ENCODE data around the gene LIF.

Gene LIF

GRCh38 chr22:30284172-30284571, 37.6 kb upstream of the LIF start:
- DNase-seq, result no peak

- no peak for DNase-seq
These were observed 36.8 kb upstream of the LIF start for GRCh38 chr22:30283342-30283741.

- no peak for DNase-seq
These were observed 36.1 kb upstream of the LIF start for GRCh38 chr22:30282616-30283046.

DNA sequence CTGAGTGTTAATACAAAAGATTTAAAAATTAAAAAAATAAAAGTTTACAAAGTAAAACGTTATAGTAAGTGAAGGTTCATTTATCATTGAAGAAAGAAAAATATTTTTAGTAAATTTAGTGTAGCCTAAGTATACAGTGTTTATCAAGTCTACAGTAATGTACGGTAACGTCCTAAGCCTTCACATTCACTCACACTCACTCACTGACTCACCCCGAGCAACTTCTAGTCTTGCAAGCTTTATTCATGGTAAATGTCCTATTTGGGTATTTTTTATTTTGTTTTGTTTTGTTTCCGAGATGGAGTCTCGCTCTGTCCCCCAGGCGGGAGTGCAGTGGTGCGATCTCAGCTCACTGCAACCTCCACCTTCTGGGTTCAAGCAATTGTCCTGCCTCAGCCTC, 33.9 kb upstream of the LIF start:
- DNase-seq, result no peak

DNA sequence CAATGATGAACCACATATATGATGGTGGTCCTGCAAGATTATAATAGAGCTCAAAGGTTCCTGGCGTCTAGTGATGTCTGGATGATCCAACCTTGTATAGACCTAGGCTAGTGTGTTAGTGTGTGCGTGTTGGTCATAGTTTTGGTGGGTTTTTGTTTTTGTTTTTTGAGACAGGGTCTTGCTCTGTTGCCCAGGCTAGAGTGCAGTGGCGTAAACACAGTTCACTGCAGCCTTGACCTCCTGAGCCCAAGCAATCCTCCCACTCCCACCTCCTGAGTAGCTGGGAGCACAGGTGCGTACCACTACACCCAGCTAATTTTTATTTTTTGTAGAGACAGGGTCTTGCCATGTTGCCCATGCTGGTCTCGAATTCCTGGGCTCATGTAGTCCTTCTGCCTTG, 33.4 kb upstream of the LIF start:
- DNase-seq, result no peak

- no peak for DNase-seq
These were observed 32.7 kb upstream of the LIF start for GRCh38 chr22:30279046-30279788.

DNA sequence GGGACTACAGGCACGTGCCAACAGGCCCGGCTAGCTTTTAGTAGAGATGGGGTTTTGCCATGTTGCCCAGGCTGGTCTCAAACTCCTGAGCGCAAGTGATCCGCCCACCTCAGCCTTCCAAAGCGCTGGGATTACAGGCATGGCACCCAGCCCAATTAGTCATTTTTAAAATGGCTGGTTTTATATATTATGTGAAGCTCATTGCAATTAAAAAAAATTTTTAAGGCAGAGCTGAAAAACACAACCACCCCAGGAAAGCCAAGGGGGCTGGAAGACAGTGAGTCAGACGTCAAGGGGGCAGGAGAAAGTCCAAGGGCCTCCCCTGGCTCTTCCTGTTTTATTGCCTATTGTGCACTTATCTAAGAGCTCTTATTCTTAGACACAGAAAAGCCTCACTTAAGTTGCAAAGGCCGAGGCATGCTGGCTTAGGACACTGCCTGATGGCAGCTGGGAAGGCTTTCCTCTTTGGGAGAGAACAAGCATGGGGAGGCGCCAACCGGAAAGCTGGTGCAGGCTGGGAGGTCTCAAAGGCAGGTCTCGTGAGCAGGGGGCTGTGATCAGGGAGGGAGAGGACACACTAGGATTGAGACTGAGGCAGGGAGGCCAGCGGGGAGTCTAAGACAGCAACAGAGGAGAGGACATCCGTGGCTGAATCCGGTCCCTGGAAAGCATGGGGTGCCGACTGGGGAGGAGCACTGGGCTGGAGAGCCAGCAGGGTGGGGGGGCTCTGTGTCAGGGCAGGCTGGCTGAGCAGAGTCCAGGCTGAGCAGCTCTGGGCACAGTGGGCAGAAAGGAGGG, 31.2 kb upstream of the LIF start:
- no peak for DNase-seq

GRCh38 chr22:30276039-30276438, 29.5 kb upstream of the LIF start:
- no peak for DNase-seq

DNA sequence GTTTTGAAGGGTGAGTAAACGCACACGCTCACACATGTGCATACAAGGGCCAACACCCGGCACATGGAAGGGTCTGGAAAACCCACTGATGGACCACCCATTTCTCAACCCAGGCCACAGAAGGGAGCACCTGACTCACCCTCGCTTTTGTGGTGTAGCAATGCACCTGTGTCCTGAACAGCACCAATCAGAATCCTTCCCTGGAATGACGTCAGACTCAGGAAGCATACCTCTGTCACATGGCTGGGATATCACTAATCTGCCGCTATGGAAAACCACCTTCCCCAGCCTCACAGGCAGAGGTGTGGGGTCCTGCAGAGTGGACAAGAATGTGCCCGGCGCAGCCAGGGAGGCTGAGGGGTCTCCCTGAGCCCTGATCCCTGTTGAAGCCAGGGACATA, 29.1 kb upstream of the LIF start:
- DNase-seq, result no peak

DNA sequence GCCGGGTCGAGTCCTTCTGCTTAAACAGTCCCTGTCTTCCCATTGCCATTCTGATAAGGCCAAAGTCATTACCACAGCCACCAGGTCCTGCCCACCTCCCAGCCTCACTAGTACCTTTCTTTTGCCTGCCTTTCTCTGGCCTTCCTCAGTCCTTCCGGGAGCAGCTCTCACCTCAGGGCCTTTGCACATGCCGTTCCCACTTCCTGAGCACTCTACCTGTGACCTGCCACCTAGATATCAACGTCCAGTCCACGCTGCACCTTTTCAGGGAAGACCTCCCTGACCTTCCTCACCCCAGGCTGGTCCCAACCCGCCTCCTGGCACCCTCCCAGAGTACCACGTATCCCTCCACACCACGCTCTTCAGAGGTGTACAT, 27.9 kb upstream of the LIF start:
- no peak for DNase-seq

DNA sequence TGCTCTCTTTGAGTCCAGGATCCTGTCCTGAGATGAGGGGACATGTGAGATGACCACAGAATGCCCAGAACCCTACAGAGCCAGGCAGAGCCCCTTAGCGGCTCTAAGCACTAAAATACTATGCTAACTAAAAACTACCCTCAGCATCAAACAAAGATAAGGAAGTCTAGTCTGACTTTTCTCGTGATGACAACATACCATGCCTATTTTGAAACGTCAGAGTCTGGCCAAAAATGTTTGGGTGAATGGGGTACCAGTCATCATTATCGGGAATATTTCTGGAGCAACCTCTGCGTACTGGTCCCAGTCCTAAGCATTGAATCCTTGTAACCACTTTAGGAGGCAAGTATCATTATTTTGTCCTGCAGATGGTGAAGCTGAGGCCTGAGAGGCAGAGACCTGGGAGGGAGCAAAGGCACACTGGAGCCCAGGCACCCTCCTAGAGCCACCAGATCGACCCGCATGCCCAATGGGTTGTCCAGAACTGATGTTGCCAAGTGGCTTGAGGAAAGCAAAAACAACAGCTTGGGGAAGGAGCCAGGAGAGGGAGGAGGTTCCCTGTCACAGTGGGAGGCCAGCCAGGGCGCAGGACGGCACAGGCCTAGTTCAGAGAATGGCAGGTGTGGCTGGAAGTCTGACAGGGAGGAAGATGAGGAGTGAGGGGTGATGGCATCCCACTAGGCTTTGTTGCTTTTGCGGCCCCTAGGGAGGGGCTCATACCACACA, 27.3 kb upstream of the LIF start:
- no peak for DNase-seq

DNA sequence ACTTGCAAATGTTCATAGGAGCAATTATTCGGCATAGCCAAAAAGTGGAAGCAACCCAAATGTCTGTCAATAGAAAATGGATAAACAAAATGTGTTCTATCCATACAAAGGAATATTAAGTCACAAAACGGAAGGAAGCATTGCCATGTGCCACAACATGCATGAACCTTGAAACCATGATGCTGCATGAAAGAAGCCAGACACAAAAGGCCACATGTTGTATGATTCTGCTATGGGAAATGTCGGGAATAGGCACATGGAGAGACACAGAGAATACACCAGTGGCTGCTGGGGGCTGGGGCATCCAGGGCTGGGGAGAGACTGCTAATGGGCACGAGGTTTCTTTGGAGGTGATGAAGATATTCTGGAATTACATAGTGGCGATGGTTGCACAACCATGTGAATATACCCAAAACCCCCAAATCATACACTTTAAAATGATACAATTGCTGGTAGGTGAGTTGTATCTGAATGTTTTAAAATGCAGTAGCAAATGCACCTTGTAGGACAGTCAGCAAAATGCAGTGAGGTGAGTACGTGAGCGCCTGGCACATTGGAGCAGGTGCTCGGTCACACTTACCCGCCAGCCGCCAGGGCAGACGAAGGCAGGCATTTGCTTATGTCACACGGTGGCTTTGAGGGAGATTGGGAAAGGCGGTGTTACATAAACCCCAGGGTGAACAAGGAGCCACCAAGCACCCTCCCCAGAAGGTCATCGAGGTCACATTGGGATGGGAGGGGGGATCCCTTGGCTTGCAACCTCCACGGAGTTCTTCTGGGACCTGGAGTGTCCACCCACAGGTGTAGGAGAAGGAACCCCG, 26.4 kb upstream of the LIF start:
- DNase-seq, result no peak

DNA sequence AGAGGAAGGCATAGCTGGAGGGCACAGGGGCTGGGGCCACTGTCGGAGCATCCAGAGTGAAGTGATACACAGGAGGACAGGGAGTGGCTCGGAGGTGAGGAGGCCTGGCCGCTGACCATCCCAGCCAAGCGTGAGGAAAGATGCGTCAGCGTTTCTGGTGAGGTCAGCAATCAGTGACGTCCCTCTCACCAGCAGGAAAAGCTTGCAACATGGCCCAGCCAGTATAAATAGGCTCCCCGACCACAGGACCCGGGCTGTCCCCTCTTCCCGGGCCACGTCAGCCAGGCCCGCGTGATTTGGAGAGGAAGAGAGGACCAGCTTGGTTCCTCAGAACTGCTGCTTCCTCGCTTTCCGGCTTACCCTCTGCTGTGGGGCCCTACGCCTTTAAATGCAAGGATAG, 24.3 kb upstream of the LIF start:
- no peak for DNase-seq

GRCh38 chr22:30268331-30268730, 21.8 kb upstream of the LIF start:
- no peak for DNase-seq

GRCh38 chr22:30267382-30268302, 21.1 kb upstream of the LIF start:
- DNase-seq, result no peak

DNA sequence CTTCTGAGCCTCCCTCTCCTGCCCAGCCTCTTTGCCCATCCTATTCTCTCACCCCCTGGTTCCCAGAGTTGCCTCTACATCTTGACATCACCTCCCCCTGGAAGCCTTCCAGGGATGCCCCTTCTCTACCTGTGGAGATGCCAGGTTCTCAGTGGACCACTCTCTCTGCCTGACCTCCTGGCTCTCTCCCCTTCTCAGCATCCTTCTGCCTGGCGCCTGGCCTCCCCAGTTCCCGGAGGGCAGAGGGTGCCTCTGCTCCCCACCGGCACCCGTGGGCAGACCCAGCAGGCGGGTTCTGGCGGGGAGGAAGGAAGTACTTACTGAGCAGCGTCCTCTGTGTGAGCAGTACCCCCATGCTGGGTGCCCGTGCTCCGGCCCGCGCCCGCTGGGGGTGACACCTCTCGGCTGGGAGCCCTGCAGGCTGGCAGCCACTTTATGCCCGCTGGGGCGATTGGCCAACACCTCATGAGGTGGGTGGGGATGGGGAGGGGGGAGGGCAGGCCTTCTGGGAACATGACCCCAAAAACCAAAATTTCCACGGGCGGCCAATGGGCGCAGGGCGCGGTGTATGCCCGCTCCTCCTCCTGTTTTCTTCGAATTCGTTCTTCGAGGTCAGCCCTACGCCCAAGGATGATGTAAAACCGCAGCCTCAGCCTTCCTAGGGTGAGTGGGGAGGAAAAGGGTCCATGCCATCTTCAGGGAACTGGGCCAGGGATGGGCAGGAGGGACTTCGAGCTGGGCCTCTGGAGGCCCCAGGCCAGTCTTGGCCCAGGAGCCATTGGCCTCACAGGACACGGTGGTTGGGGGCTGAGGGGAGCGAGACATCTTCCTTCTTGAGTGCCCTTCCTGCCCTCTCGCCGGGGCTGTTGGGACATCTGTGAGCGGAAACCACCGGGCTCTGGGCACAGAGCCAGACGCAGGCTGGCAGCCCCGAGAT, 20.2 kb upstream of the LIF start, which contains the start of gene OSM:
OSM (minus strand) TSS at position 407 of the 937 bp plus-strand sequence; CDS start at position 355, 52 bp downstream.
- DNase-seq, result peak; percentile 57

DNA sequence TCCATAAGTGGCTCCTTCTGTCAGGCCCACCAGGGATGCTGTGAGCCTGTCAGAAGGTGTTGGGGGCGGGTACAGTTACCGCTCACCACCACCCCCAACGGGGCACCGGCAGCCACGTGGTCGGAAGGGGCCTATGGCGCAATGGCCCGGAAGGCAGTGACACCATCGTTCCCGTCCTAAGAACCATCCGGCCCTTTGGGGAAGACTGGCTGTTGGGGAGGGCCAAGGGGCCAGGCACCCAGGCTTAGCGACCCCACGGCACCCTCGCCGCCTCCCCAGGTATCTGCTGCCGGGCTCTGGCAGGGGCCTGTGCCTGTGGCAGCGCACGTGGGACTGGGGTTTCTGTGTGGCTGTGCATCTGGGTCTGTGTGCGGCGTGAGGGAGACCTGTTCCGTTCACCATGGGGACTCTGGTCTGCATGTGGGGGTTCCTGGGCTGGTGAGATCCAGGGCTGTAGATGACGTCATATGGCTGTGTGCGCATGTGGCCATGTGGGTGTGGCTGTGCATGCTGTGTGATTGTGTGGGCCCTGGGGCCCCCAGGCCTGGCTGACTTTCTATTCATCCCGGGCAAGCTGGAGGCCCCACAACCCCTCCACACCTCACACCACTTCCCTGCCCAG, 19.4 kb upstream of the LIF start:
- peak; percentile 78 for DNase-seq

- no peak for DNase-seq
These were observed 18.7 kb upstream of the LIF start for GRCh38 chr22:30265131-30265720.

GRCh38 chr22:30263883-30264282, 17.3 kb upstream of the LIF start:
- no peak for DNase-seq

All from stimulated activated CD4-positive, alpha-beta T cell treated with anti-CD3 and anti-CD28 coated beads, Interleukin-12 subunit alpha, Interleukin-12 subunit beta, amount 100 ng/mL, for 4 hours (primary cell).